ENCODE data around the gene DNAH14. TPM values are rescaled to one million over a fixed set of nuclear protein-coding genes. Genes with fewer than 3 reads are reported as not detected.
"Not testable (repeated sequence)": the region's sequence is repeated elsewhere in the genome, so short reads cannot be mapped to it uniquely, and the experiment has no call there.

Gene DNAH14
- total and polyA plus RNA-seq, 2 donors (not counting 3 experiments of a cell fraction or from before 2014, with no cell fraction given): 1.5 to 7.1 TPM

DNA sequence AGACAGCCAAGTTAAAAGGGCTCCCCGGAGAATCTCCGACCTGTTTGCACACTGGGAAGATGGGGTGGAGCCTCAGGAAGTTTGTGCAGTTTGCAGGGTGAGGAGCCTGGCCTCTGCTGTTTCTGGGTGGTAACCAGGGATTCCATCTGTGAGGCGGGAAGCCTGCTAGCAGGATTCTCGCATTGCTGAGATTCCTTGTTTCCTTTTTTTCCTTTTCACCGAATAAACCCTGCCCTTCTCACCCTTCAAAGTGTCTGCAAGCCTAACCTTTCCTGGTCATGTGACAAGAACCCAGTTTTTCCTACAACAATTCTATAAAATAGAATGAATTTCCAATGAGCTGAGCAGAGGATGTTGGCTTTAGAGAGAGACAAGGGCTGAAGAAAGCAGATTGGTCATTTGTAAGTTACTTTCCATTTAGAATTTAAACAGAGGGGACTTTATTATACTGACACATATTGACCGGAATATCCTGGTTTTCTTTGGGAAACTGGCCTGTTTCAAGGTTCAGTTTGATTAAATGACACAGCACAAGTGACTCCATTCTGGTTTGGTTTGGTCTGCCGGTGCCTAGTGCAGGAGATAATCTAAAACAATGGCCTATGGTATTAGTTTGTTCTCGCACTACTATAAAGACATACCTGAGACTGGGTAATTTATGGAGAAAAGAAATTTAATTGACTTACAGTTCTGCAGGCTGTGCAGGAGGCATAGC, 48.7 kb upstream of the DNAH14 start:
- FAIRE-seq (no peak), DNase-seq (ENCODE audit: low read depth, low spot score) (no peak)
- no peaks in the 10 kb centered on the region for H3K36me3 ChIP-seq (ENCODE audit: control insufficient read depth in 2 of 2, extremely low read depth in 1 of 2, insufficient read depth in 2 of 2, low read length in 2 of 2)
- no peaks in the 10 kb centered on the region for H3K79me2 ChIP-seq (ENCODE audit: control insufficient read depth, insufficient read depth, low read length)
- no peaks in the 10 kb centered on the region for H3K9me3 ChIP-seq (replicated peaks; ENCODE audit: control insufficient read depth, insufficient read depth, low read length)
- ChIA-PET POLR2A (no interaction called here), CTCF (interaction anchor here (0.8 kb wide), 1 partner anchor 25 kb away, joined by 3 read pairs; no protein-coding TSS in a partner anchor)
- no peak overlapping the region for H3K4me2 ChIP-seq (ENCODE audit: insufficient read depth, low read length)
- H4K20me1 ChIP-seq (replicated peaks; ENCODE audit: control insufficient read depth, extremely low read depth, insufficient read depth, low read length): no peaks in the 10 kb centered on the region
- intact Hi-C loops (cut with micrococcal nuclease): no loop called here
- no peak overlapping the region for H3K9ac ChIP-seq (replicated peaks; ENCODE audit: extremely low read depth, insufficient read depth, low read length)
- H3K9me1 ChIP-seq (replicated peaks; ENCODE audit: control insufficient read depth, extremely low read depth, insufficient read depth, low read length): no peaks in the 10 kb centered on the region
- H3K27ac ChIP-seq (ENCODE audit: insufficient read depth, low read depth, low read length): no peak overlapping the region
- H3K4me3 ChIP-seq (replicated peaks in 1 of 3; ENCODE audit: insufficient read depth in 1 of 3, low read depth in 1 of 3, low read length in 3 of 3): no peak overlapping the region
- no peaks in the 10 kb centered on the region for H3K27me3 ChIP-seq (ENCODE audit: control insufficient read depth in 2 of 2, insufficient read depth in 2 of 2, low read length in 2 of 2)
- no TSS peak for BruUV-seq (replicated peaks)
- H3K4me1 ChIP-seq (ENCODE audit: control insufficient read depth, extremely low read depth, insufficient read depth, low read length): no peaks in the 10 kb centered on the region
- dilution Hi-C loops (cut with MboI; ENCODE audit: extremely low pct_ligation_motif_present, low sequenced_read_pairs): no loop called here
- no peak for TF ChIP-seq GATA2 (IDR thresholded peaks at IDR 0.05; ENCODE audit: insufficient read depth, insufficient read length, low read depth, low read length)
- TF ChIP-seq, protein P1, sequence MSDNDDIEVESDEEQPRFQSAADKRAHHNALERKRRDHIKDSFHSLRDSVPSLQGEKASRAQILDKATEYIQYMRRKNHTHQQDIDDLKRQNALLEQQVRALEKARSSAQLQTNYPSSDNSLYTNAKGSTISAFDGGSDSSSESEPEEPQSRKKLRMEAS (IDR thresholded peaks at IDR 0.05; ENCODE audit: insufficient read depth, insufficient read length): no peak
- TF ChIP-seq EZH2 (IDR thresholded peaks at IDR 0.05; ENCODE audit: borderline replicate concordance, low read depth, low read length, severe bottlenecking): no peak
- TF ChIP-seq FOS (IDR thresholded peaks at IDR 0.05; ENCODE audit: borderline replicate concordance, insufficient read depth, low read length): no peak
- TF ChIP-seq MYC (IDR thresholded peaks at IDR 0.05; ENCODE audit: low read depth, low read length): no peak
- no peak for TF ChIP-seq POLR2A (IDR thresholded peaks at IDR 0.05; ENCODE audit: low read depth, low read length)
- no peak for TF ChIP-seq JUN (IDR thresholded peaks at IDR 0.05; ENCODE audit: borderline replicate concordance, insufficient read depth, insufficient read length, low read depth)
- TF ChIP-seq, protein P2, sequence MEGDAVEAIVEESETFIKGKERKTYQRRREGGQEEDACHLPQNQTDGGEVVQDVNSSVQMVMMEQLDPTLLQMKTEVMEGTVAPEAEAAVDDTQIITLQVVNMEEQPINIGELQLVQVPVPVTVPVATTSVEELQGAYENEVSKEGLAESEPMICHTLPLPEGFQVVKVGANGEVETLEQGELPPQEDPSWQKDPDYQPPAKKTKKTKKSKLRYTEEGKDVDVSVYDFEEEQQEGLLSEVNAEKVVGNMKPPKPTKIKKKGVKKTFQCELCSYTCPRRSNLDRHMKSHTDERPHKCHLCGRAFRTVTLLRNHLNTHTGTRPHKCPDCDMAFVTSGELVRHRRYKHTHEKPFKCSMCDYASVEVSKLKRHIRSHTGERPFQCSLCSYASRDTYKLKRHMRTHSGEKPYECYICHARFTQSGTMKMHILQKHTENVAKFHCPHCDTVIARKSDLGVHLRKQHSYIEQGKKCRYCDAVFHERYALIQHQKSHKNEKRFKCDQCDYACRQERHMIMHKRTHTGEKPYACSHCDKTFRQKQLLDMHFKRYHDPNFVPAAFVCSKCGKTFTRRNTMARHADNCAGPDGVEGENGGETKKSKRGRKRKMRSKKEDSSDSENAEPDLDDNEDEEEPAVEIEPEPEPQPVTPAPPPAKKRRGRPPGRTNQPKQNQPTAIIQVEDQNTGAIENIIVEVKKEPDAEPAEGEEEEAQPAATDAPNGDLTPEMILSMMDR (IDR thresholded peaks at IDR 0.05; ENCODE audit: extremely low read depth in 1 of 2, insufficient read depth in 1 of 2, low read depth in 1 of 2, low read length in 2 of 2): no peak
- H2AFZ ChIP-seq (ENCODE audit: low read depth, low read length): no peak overlapping the region

DNA sequence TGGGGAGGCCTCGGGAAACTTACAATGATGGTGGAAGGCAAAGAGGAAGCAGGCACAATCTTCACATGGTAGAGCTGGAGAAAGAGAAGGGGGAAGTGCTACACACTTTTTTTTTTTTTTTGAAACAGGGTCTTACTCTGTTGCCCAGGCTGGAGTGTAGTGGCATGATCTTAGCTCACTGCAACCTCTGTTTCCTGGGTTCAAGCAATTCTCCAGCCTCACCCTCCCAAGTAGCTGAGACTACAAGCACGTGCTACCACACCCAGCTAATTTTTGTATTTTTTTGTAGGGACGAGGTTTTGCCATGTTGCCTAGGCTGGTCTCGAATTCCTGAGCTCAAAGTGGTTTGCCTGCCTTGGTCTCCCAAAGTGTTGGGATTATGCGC, 48.2 kb upstream of the DNAH14 start:
- DNase-seq (ENCODE audit: low read depth, low spot score); H3K9me3 ChIP-seq (replicated peaks; ENCODE audit: control insufficient read depth, insufficient read depth, low read length); H3K79me2 ChIP-seq (ENCODE audit: control insufficient read depth, insufficient read depth, low read length); intact Hi-C loops (cut with micrococcal nuclease); H3K4me1 ChIP-seq (ENCODE audit: control insufficient read depth, extremely low read depth, insufficient read depth, low read length); H3K9me1 ChIP-seq (replicated peaks; ENCODE audit: control insufficient read depth, extremely low read depth, insufficient read depth, low read length); H3K4me2 ChIP-seq (ENCODE audit: insufficient read depth, low read length); H3K36me3 ChIP-seq (ENCODE audit: control insufficient read depth in 2 of 2, extremely low read depth in 1 of 2, insufficient read depth in 2 of 2, low read length in 2 of 2); H4K20me1 ChIP-seq (replicated peaks; ENCODE audit: control insufficient read depth, extremely low read depth, insufficient read depth, low read length); FAIRE-seq; H3K9ac ChIP-seq (replicated peaks; ENCODE audit: extremely low read depth, insufficient read depth, low read length); H3K27me3 ChIP-seq (ENCODE audit: control insufficient read depth in 2 of 2, insufficient read depth in 2 of 2, low read length in 2 of 2); BruUV-seq (replicated peaks); H3K4me3 ChIP-seq (replicated peaks in 1 of 3; ENCODE audit: insufficient read depth in 1 of 3, low read depth in 1 of 3, low read length in 3 of 3); H2AFZ ChIP-seq (ENCODE audit: low read depth, low read length); POLR2A ChIA-PET; dilution Hi-C loops (cut with MboI; ENCODE audit: extremely low pct_ligation_motif_present, low sequenced_read_pairs); H3K27ac ChIP-seq (ENCODE audit: insufficient read depth, low read depth, low read length): not testable (repeated sequence)
- CTCF ChIA-PET: interaction anchor here (0.8 to 1.5 kb wide), 2 partner anchors 7 to 25 kb away, joined by 3 to 5 read pairs; no protein-coding TSS in a partner anchor

Measured in endothelial cell of umbilical vein (primary cell).